Endometrial microvascular endothelial cells (primary cell): ENCODE data around the gene RPTOR. TPM values are rescaled to one million over a fixed set of nuclear protein-coding genes. Genes with fewer than 3 reads are reported as not detected.

Experiments used
- in situ Hi-C: cut with HindIII; loops from 2 replicates; pipeline ENCODE4 v1.10.0; 2017; ENCODE audit warnings: low sequenced_read_pairs, low pct_unique_long_range_greater_than_20kb; ENCODE audit errors: inconsistent ontology term
- total RNA-seq: library from RNA; depleted of rRNA; stranded (reverse); fragments of >200 nt; gene quantifications from one replicate; pipeline ENCODE4 v1.2.3, GENCODE V29; 2015; ENCODE audit errors: inconsistent ontology term

The RPTOR gene
- total RNA-seq, 1 donor from 2014 or later = 28.2 TPM

DNA sequence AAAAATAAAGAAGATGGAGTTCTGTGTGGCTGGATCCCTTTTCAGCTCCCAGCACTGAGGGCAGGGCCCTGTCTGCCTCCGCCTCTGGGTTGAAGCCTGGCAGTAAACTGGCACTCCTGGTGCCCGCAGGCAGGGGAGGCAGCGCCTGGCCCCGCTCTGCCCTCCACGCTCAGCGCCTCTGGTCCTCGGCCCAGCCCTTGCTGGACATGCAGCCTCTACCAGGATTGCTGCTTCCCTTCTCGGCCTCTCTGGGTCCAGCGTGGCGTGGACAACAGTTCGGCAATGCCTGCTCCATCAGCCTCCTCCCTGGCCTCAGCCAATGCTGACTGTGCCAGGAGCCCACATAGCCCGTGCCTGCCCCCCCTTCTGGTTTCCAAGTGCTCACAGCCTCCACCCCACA lies 362.6 kb downstream of the RPTOR start:
- in situ Hi-C loops = no loop called here

DNA sequence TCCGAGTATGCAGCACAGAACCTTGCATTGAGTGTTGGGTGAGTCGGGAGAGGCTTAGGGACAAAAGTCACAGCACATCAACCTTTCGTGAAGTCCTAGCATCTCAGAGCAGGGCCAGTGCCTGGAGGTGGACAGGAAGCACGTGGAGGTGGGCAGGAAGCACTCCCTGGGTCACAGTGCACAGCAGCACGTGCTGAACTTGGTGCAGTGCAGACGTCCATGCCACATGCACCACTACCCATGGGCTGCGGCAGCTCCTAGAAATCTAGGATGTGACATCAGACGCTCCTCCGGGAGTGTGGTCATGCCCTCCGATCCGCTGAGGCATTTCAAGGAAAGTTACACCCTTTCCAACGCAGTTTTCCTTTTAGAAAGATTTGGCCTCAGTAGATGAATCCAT lies 363.6 kb downstream of the RPTOR start:
- in situ Hi-C loops = no loop called here

DNA sequence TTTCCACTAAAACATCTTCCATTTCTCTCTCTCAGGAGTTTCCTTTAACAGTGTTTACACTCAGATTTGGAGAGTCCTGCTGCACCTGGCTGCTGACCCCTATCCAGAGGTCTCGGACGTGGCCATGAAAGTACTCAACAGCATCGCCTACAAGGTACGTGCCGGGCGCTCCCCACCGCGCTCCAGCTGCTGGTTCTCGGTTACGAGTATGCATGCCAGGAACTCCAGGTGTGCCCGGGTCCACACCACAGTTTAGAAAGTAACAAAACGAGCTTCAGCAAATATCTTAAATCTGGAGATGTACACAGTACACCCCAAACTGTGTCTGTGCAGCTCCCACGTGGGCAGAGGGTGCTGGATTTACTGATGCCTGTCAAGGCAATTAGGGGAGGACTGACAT lies 364.1 kb downstream of the RPTOR start:
- in situ Hi-C loops = no loop called here

- in situ Hi-C loops = no loop called here
Measured at GRCh38 chr17:80909635-80910034, 365.0 kb downstream of the RPTOR start.

DNA sequence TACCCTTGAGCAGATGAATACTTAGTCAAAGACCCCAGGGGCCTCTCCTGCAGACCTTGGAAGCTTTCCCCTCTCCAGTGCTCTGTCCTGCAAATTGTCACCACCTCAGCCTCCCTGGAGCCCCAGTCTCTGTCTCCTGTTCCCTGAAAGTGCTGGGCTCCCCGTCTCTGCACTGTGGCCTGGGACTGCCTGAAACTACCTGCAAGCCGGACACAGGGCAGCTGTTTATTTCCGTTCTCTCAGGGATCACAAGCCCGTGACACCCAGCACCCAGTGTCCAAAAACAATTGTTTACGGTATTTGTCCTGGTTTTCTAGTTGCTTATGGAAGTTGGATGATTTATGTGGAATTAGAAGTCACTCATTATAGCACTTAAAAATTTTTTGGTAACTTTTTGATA lies 365.4 kb downstream of the RPTOR start:
- in situ Hi-C loops = no loop called here

- in situ Hi-C loops = no loop called here
Measured at GRCh38 chr17:80912476-80912875, 367.8 kb downstream of the RPTOR start.

- in situ Hi-C loops = no loop called here
Measured at GRCh38 chr17:80913928-80914821, 369.5 kb downstream of the RPTOR start.

DNA sequence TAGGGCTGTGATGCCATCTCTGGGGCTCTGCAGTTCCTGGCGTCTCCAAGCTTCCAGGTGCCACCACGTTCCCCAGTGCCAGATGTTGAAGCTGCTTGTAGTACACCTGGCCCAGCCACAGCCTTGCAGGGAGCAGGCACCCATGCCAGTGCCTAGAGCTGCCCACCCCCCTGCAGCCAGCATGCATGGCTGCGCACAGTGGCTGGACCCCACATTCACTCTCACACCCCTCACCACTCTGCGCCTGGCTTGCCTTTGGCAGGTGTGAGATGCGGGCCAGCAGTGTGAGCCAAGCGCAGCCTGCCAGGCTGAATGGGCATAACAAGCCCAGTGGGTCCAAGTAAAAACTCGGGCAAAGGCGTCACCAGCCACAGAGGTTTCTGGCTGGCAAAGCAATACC lies 371.6 kb downstream of the RPTOR start:
- in situ Hi-C loops = no loop called here

DNA sequence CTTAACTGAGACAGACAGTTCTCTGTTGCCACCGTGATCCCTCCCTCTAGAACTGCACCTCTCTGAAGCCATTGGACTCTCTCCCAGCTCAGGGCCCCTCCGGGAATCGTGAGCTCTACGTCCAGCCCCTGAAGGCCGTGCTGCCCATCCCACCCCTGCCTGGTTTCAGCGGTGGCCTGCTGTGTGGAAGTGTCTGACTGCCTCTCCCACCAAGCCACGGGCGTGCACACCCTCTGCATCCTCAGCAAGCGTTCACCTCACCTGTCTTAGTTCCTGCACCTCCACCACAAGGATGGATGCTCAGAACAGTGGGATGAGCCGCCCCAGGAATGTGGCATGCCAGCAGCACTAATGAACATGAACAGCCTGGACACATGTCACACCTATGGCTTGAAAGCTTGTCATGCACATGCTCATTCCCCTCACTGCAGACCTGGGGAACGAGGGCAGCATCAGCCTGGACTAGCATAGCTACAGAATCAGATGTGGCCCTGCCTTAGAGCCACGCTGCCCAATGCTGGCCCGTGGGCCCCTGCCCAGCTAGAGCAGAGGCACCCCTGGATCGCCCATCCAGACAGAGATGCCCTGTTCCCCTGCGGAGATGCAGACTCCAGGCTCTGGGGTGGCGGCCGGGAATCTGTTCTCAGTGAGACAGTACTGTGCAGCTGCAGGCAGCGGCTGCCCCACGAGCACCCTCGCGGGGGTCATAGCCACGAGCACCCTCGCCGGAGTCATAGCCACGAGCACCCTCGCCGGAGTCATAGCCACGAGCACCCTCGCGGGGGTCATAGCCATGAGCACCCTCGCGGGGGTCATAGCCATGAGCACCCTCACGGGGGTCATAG lies 373.3 kb downstream of the RPTOR start:
- in situ Hi-C loops = no loop called here

GRCh38 chr17:80918731-80919130 lies 374.1 kb downstream of the RPTOR start:
- in situ Hi-C loops = no loop called here

- in situ Hi-C loops = no loop called here
Measured at GRCh38 chr17:80919331-80920311, 375.0 kb downstream of the RPTOR start.

- in situ Hi-C loops = no loop called here
Measured at GRCh38 chr17:80920441-80920840, 375.8 kb downstream of the RPTOR start.

DNA sequence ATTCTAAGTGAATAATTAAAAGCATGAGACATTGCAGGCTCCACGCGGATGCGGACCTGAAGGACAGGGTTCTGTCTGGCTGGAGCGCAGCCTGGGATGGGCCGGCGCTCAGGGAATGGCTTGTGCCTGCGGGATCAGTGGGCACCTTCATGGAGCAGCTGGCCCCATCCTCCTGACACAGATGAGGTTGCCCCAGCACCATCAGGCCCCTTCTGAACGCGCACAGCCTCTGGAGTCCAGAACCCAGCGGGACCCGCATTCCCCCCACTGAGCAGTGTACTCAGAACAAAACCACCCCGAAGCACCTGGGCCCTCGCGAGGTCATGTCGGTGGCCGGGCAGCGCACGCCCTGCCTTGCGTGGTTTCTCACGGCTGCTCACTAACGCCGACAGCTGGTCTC lies 376.5 kb downstream of the RPTOR start:
- in situ Hi-C loops = no loop called here

DNA sequence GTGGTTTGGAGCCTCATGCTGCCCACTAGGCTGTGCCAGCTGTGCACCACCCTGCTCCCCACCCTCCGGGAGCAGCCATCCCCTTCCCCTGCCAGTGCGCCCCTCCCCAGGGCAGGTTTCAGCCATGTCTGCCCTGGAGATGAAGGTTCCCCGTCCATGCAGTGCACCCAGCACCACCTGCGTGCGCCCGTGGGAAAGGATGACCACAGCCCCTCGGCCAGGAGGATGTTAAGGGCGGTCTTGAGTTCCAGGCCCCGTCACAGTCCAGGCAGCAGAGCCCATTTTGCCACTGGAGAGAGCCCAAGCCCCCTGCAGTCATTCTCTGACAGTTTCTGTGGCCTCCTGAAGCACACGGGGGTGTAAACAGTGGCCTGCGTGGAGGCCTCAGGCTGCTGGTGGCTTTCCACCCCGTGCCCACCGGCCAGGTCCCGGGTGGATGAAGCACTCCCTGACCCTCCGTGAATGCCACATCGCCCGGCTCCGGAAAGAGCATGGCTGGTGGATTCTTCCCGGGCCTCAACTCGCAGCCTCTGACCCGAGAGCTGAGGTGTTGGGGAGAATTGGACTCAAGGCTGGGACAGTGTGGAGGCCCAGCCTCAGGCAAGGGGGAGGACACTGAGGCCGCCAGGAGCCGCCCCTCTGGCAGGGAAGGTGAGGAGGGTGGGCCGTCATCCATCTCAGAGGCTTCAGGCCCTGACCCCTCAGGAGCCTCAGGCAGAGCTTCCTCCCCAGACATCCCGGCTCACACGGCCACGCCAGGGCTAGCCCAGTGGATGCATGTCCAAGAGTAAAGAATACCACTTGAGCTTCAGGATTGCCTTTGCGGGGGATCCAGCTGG lies 377.3 kb downstream of the RPTOR start:
- in situ Hi-C loops = no loop called here

- in situ Hi-C loops = no loop called here
Measured at GRCh38 chr17:80922580-80923160, 378.0 kb downstream of the RPTOR start.

GRCh38 chr17:80923211-80924110 lies 378.8 kb downstream of the RPTOR start:
- in situ Hi-C loops = no loop called here
